H1 (cell line): ENCODE measurements around the gene KIF27.

Experiments used
- POLR2AphosphoS5 ChIP-seq: IDR thresholded peaks from 2 replicates; pipeline ENCODE4 v1.6.1; 2011; ENCODE audit warnings: low read depth, low read length
- RFX5 ChIP-seq: IDR thresholded peaks from 2 replicates; pipeline ENCODE4 v1.6.1; 2011; ENCODE audit warnings: low read depth, low read length, improper control_type of control experiment, borderline replicate concordance

- no peak for TF ChIP-seq POLR2AphosphoS5
- no peak for TF ChIP-seq RFX5
Observed at GRCh38 chr9:83934569-83935275, 13.5 kb upstream of the KIF27 start.
